Cardiac septum (tissue), 1 donor: ENCODE data around the gene PRR11. TPM values are rescaled to one million over a fixed set of nuclear protein-coding genes. Genes with fewer than 3 reads are reported as not detected.
"Not testable (repeated sequence)": the region's sequence is repeated elsewhere in the genome, so short reads cannot be mapped to it uniquely, and the experiment has no call there.

Experiments used
- DNase-seq: peaks from one replicate; pipeline ENCODE4 v3.0.0-alpha.2; 2020; ENCODE audit warnings: low spot score
- intact Hi-C: fragments of 100-400 bp; cut with DNase I; formaldehyde crosslinking; loops from one replicate; pipeline ENCODE4 v1.14.0; 2022
- microRNA-seq: library from miRNA; unstranded; fragments of <30 nt; microRNA quantifications from one replicate; pipeline ENCODE4 v1.2.0, GENCODE V29; 2020
- total RNA-seq: library from RNA; stranded (reverse); fragmentation: NEBNext Ultra II Directional; extraction: Animal tissue kit (Norgen Biotek cat#: 25700); gene quantifications from one replicate; pipeline ENCODE4 v1.2.1, GENCODE V29; 2021
- donor health status: DM: no; HTN: no; CAD: no.

PRR11 gene
- total RNA-seq, 1 donor from 2014 or later = 0.78 TPM

DNA sequence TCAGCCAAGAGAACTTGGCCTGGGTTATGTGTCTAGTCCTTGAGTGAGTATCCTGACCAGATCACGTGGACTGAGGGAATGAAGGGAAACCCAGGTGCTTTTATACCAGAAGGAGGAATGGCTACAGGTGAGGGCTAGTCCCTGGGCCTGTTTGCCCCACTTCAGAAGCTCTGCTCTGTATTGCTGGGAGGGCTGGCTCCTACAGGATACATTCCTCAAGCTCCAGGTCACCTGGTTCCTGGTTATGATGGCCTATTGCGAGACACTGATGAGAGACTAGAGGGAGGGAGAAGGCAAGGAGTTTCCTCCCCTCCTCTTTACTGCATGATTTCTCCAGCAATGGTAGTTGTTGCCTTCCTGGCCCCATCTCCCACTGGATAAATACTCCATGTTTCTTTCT, 35.3 kb downstream of the PRR11 start:
- DNase-seq = no peak
- intact Hi-C loops = no loop called here

DNA sequence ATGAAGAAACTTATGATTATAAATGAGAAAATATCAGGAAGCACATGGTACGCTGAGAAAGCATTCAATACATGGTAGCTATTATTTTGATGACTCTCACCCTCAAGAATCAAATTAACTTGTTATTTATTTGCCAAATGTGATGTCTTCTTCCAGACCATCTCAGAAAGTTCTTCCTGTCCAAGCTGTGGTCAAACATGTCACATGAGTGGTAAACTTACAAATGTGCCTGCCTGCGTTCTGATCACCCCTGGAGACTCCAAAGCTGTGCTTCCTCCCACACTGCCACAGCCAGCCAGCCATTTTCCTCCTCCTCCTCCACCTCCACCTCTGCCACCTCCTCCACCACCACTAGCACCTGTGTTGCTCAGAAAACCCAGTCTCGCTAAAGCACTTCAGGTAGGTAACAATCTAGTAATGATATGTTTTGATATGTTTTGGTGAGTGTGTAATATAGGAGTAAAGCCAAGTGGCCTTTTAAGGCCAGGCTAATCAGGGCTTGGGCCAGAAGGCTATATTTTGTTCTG, 37.9 kb downstream of the PRR11 start:
- intact Hi-C loops = no loop called here
- no peak for DNase-seq

DNA sequence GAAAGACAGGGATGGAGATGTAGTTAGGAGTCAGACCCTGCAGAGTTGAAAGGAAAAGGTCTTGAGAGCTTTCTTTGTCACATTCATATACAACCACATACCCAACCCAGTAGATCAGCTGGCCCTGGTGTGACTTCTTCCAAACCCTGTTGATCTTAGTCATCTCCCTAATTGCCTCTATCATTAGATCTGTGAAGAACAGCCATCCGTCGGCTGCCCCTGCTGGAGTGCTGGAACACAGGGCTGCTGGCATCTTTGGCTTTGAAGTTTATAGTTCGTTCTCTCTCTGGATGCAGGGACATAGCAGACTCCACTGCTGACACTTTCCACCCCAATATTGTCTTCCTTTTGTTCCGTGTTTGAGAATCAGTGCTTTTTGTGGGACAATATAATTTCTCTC, 43.9 kb downstream of the PRR11 start:
- intact Hi-C loops = no loop called here

DNA sequence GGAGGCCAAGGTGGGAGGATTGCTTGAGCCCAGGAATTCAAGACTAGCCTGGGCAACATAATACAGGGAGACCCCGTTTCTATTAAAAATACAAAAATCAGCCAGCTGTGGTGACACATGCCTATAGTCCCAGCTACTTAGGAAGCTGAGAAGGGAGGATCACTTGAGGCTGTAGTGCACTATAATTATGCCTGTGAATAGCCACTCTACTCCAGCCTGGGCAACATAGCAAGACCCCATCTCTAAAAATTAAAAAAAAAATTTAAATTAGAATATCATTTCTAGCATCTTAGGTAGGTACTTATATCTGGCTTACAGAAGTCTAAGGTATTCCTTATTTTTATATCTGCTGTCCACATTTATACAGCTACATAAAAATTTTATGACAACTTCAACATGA, 46.8 kb downstream of the PRR11 start:
- intact Hi-C loops = no loop called here
- no peak for DNase-seq

More for the DNA sequence above, 43.9 kb downstream of the PRR11 start:
- no peak for DNase-seq

DNA sequence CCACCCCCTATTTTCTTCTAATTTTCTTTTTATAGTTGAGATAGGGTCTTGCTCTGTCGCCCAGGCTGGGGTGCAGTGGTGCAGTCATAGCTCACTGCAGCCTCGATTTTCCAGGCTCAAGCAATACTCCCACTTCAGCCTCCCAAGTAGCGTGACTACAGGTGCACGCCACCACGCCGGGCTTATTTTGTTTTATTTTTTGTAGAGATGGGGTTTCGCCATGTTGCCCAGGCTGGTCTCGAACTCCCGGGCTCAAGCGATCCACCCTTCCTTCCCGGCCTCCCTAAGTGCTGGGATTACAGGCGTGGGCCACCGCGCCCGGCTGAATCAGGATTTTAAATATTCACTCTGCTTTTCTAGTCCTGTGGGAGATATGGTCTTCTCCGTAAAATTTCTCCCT, 63.8 kb downstream of the PRR11 start:
- intact Hi-C loops = loop anchor here (10.0 kb wide), 1 partner anchor 695 kb away; no protein-coding TSS in a partner anchor
- DNase-seq = no peak

DNA sequence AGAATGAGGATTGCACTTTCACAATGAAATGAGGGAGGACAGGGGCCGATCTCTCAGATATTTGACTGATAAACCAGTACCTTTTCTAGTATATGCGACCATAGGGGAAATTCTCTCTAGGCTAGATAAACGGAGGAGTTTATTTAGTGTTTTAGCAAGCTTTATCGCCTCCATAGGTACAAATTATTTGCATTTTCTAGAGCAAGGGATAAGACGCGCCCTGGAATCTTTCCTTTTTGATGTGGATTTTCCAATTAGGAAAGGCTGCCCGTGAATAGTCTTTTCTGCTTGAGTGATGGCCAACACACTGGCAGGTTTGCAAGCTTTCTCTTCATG, 64.4 kb downstream of the PRR11 start:
- DNase-seq = no peak
- intact Hi-C loops = loop anchor here (10.0 kb wide), 1 partner anchor 695 kb away; no protein-coding TSS in a partner anchor

DNA sequence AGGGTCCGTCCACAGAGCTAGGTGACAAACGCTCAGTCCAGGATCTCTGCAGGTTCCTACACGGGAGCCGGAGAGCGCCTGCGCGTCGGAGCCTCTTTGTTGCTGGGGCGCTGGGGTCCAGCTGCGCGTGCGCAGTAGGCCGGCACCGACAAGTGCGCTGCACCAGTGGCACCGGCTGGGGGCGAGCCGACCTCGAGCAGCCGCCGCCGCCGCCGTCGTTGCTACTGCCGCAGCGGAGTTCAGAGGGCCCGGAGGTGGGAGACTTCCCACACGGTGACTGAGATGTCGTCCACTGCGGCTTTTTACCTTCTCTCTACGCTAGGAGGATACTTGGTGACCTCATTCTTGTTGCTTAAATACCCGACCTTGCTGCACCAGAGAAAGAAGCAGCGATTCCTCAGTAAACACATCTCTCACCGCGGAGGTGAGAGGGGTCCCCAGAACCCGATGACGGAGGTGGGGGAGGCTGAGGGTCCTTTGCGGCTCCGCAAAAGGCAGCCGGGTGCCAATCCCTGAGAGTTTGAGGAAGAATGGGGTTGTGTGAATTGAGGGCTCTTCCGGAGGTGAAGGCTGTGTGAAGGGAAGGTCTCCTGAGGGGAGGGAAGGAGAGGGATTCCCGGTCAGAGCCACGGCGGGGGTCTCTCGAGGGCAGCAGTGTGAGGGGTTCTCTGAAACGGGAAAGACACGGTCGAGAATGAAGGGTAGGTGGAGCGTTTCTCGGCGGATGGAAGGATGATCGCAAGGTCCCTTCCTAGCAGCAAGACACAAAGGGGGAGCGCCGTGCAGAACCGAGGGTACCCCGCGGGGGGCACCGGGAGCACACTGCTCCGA, 65.0 kb downstream of the PRR11 start, which contains the start of gene GDPD1:
Gene GDPD1, plus strand, starts transcription at position 184 of the 831 bp plus-strand sequence. Its CDS starts 99 bp downstream, at position 283.
- intact Hi-C loops = no loop called here
- peak; percentile 98 for DNase-seq

DNA sequence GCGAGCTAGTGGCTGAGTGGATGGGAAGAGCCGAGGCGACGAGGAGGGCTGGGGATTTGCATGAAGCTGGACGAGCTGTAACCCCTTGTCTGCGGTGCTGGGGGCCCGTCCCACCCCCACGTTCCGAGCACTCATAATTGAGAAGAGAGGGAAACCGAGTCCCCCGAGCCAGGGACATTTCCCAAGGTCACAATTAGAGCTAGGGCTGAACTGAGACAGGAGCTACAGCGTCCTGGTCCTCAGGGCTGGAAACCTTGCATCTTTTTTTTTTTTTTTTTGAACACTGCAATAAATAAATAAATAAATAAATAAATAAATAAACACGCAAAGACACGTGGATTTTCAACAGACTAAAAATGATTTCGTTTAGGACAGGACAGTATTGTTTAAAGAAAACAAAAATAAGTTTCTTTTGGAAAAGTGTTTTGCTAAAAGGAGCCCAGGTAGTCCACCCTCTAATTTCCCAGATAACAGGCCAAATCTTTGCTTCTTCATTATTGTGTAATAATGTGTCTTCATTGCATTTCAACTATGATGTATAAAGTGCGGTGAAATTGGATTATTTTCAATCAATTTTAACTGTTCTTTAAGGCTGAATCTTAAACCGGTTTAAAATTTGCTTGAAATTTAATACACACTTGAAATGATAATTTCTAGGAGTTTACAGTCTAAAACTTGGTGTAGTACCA, 65.8 kb downstream of the PRR11 start:
- DNase-seq = no peak
- intact Hi-C loops = no loop called here

DNA sequence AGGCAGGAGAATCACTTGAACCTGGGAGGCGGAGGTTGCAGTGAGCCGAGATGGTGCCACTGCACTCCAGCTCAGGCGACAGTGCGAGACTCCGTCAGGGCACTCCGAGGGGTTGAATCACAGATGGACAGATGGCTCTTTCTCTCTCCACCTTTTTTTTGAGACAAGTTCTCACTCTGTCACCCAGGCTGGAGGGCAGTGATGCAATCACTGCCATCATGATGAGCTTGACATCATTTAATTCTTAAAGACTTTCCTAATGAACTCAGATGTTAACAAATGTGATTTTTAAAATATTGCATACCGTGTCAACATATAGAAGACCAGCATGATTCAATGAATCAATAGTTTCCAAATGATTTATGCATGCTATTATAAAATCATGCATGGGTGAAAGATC, 68.3 kb downstream of the PRR11 start:
- DNase-seq = no peak
- intact Hi-C loops = no loop called here

DNA sequence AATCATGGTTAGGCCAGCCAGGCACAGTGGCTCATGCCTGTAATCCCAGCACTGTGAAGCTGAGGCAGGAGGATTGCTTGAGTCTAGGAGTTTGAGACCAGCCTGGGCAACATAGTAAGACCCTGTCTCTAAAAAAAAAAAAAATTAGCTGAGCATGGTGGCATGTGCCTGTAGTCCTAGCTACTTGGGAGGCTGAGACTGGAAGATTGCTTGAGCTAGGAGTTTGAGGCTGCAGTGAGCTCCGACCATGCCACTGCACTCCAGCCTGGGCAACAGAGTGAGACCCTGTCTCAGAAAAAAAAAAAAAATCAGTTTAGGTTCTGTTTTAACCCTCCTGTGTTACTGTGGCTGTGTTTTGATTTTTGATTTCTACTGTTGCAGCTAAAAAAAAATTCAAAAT, 73.0 kb downstream of the PRR11 start:
- DNase-seq, intact Hi-C loops: not testable (repeated sequence)

DNA sequence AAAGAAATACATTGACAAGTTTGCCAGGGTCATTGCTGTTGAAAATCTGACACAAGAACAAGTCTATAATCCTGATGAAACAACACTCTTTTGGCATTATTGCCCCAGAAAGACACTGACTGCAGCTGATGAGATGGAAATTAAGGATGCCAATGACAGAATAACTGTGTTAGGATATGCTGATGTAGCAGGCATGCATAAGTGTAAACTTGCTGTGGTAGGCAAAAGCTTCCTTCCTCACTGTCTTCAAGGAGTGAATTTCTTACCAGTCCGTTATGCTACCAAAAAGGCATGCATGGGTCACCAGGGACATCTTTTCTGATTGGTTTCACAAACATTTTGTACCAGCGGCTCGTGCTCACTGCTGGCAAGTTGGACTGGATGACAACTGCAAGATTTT, 75.2 kb downstream of the PRR11 start:
- no peak for DNase-seq
- intact Hi-C loops = no loop called here

DNA sequence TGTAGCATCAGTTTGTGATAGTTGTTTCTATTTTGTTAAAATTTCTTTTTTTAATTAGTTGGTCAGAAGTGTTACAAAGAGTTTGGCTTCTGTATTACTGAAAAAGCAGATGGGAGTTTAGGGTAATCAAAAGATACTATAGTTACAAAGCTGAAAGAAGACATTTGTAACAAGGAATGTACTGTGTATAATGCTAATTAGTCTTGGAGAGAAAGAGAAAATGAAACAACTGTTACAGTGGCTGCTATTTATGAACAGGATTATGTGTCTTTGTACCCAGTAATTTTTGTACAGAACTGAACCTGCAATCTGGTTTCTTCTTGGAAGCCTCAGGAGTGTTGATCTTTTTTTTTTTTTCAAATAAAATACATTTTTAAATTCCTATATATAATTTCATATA, 79.1 kb downstream of the PRR11 start:
- intact Hi-C loops = no loop called here
- DNase-seq = no peak

DNA sequence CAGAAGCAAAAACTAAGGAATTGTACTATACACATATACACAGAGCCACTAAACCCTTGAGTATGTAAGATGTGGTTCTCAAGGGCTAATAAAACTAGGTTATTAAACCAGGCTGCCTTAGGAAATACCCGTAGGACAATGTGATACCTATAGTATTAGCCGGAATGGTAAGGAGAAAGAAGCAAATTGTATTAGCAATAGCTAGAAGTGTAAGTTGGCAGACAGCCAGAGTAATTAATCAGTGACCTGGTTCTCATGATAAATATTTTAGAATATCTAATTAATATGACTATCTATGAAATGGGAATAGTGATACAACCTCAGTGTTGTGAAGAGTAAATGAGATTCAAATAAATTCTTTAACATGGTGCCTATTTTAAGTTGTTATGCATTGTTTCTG, 83.4 kb downstream of the PRR11 start:
- intact Hi-C loops = no loop called here
- DNase-seq = no peak

DNA sequence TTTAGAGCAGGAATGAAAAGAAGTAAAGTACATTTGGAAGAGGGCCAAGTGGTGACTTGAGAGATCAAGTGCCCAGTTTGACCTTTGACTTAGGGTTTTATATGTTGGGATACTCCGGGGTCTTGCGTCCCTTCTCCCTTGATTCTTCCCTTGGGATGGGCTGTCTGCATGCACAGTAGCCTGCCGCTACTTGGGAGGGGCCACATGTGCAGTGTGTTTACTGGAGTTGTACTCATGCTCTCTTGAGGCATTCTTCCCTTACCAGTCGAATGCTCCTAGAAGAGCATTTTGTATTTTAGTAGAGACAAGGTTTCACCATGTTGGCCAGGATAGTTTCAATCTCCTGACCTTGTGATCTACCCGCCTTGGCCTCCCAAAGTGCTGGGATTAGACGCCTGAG, 88.5 kb downstream of the PRR11 start:
- no peak for DNase-seq
- intact Hi-C loops = no loop called here

Small RNA genes lying within 50 kb of the gene (microRNA-seq; reads per million reads assigned to microRNA genes)
- 299 reads per million, percentile 70 among the genes with 10 or more reads in this experiment for gene MIR301A
- 481 reads per million, percentile 79 among the genes with 10 or more reads in this experiment for gene MIR454

Other genes with a start within 250 kb of the PRR11 start
- 16.0 TPM for gene TRIM37, start 48.9 kb upstream of the PRR11 start, total RNA-seq
- gene SKA2, start 560 bp upstream of the PRR11 start, total RNA-seq = 30.0 TPM
- gene SMG8, start 54.3 kb downstream of the PRR11 start, total RNA-seq = 8.9 TPM
- gene GDPD1, start 64.8 kb downstream of the PRR11 start, total RNA-seq = 1.2 TPM
- 59.4 TPM for gene YPEL2, start 175.9 kb downstream of the PRR11 start, total RNA-seq